Measurements from ENCODE around the gene CAPZB.

CAPZB gene

DNA sequence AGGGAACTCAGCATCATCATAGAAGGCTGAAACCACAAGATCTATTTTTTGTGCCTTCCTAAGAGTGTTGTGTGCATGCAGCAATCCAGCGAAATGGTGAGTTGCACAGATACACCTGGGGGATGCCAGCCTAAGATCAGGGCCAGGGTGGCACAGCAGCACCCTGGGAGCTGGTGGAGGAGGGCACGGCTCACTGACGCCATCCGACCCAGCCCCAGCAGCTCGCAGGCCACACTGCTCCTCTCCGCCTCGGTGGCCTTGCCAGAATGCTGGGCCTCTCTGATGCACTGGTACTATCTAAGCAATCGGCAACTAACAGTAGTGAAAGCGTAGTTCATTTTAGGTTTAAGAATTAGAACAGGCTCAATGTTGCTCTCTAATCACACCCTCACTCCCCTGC lies 37.8 kb downstream of the CAPZB start:
- DNase-seq: no peak

DNA sequence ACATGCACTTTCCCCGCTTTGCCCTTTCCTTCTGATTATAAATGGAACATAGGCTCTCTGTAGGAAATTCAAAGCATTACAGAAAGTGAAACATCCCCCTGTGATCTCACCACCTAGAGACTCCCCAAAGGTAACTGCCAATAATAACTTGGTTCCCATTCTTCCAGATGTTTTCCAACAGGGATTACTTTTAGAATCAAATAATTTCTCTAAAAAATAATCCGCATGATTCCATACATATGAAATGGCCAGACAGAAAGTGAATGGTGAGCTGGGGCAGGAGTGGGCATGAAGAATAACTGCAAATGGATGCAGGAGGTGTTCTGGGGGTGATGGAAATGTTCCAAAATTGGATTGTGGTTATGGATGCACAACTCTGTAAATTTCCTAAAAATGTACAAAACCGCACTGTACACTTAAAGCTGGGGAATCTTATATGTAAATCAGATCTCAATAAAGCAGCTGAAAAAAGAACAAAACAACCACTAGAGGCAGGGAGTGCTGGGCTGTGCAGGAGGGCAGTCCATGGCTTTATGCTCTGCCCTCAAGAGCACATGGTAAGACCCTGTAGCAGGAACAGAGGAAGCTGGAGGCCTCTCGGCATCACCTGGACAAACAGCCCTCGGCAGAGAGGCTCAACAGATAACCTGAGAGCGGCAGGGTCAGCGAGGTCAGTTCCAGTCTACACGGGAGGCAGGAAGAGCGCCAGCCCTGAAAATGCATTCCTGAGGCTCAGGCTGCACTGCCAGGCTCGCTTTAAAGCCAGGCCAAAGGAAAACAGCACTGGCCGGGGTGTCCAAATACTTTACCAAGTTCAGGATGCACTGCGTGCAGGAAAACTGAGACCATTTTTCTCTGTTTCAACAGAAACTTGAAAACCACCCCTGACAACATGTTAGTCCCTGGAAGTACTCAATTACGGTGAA lies 39.7 kb downstream of the CAPZB start:
- no peak for DNase-seq

DNA sequence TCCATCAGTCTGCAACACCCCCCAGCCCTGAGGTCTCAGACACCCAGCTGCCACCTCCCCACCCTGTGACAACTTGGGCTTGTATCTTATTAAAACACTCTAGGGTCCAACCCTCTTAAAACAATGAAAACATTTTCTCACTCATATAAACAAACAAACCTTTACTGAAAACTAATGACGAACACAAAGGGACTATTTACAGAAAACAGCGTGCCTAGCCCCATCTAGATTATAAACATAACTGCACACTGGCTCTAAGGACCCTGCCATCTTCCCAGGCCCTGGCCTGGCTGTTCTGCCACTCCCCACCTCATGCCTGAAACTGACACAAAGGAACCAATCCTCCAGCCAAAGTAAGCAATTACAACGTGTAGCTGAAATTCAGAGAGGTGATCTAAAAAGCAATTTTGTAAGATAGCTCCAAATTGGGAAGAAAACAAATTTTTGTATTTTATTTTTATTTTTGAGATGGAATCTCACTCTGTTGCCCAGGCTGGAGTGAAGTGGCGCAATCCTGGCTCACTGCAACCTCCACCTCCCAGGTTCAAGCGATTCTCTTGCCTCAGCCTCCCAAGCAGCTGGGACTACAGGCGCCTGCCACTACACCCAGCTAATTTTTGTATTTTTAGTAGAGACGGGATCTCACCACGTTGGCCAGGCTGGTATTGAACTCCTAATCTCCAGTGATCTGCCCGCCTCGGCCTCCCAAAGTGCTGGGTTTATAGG lies 40.9 kb downstream of the CAPZB start:
- DNase-seq: no peak

DNA sequence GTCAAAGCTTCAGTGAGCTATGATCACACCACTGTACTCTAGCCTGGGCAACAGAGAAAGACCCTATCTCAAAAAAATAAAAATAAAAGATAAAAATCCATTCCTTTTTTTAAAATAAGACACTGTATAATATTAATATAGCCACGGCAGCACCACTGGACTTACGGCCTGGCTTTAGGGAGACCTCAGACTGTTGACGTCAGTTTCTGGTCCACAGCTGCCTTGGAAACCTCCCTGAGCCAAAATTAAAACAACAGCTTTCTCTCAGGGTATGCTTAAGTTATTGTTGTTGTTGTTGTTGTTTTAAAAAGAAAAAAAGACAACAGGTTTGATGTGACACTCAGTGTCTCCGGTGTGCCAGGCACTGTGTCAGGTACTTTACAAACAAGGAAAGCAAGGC lies 42.0 kb downstream of the CAPZB start:
- no peak for DNase-seq

DNA sequence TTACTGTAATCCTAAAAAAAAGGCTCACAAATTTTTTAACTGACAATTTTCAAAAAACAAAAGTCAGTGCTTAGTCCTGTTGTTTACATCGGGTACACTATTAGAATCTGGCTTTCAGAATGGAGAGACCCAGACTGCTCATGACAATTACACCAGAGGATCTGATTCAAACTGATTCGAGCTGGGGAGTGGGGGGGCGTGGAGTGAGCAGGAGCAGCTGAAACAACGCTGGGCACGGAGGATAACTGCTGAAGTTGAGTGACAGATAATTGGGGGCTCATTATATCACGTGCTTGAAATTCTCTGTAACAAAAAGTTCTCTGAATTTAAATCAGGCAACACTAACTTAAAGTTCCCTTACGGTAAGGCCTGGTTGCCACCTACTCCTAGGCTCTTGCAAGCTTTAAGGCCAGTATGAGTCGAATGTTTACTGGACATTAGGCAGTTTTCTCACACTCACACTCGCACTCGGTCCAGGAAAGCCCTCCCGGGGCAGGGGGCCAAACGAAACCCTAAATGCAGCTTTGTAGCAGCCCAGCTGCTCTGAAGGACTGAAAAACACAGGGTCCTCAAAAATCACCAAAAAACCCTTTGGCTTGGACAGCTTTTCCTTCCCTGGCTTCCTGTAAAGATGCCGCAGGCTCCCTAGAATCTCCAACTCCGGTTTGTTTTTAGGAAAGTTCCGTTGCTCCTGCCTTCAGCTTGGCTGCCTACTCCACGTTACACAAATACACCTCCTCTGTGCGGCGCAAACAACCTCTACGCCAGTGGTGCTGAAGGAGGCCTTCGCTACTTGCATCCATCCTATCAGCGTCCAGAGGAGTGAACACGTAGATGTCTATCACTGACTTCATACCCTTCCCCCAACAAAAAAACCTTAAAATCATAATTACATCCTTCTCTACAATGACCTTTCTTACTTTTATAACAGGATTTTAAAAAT lies 42.9 kb downstream of the CAPZB start:
- no peak for DNase-seq

DNA sequence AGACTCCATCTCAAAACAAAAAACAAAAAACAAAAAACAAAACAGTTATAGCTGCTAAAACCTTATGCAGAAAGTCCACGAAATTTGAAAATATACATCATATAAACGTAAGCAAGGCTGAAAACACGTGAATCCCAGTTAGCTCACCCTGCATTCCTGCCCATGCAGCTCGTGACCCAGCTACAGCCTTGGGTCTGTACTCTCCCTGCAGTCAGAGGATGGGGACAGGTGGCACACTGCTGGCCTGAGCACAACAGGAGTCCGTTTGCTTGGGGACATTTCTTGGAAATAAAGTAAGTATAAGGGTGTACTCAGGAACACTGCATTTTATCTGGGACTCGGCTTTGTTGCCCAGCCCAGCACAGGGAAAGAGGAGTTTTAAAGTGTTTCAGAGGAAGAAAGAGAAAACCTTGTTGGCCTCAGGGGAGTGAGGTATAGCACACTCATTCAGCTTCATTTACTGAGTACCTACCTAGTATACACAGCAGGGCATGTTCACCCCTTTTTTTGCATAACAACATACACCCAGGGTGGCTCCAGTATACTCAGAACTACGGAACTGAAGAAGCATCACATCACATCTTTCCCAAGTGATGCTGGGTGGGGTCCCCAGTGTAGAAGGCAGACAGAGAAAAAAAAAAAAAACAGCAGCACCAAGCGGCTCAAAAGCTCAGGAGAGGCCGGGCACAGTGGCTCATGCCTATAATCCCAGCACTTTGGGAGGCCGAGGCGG lies 44.1 kb downstream of the CAPZB start:
- DNase-seq: no peak

DNA sequence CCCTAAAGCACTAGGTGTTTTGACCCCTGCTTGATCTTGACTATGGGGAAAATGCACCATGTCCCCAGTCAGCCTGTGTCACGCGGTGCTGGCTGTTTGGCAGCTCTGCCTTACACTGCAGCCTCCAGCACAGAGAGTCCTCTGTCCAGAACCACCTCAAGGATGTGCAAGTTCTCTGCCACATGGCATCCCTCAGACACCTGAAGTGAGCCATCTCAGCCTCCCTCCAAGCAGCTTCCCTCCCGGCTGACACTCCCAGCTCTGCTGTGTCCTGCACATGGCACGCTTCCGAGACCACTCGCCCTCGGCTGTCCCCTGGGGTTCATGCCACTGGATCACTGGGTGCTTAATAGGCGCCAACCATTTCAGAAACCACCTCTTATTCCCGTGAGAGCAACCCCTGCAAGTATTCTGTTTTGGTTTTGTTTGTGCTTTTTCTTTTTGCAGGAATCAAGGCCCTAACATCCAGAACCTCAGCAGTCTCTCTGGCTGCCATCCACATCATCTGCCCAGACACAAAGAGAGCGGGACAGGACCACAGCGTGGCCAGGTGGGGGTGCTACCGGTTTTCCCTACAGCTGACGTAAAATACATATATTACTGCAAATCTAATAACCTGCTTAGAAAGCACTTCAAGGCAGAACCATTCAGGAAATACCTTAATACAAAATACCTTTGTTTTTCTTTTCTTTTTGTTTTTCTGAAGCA lies 45.7 kb downstream of the CAPZB start:
- DNase-seq: no peak

DNA sequence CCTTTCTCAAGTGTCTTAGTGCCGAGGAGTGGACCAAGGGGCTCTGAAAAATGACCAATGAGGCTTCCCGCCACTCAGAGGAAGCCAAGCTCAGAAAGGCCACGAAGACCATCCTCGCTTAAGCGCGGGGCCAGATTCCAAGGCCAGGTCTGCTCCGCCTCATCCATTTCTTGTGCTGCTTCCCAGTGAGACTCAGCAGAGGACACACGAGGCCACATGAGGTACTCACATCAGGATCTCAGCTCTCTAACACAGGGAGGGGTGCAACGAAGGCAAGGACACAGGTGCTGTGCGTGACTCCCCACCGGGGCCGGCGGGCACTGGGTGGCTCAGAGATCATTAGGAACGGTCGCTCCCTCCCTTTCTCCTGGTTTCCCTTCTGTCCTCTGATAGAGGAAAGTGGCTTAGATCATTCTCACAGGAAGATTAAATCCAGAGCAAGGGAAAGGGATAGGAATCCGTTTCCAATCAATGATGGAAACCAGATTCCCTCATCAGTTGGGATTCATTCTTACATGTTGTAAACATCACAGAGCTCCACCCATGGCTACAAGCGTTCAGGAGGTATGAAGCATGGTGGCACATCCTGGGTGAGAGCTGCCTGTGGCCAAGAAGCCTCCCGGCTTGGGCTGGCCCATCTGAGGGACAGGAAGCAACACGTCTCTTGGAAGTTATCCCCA lies 46.7 kb downstream of the CAPZB start:
- peak; percentile 28 for DNase-seq

DNA sequence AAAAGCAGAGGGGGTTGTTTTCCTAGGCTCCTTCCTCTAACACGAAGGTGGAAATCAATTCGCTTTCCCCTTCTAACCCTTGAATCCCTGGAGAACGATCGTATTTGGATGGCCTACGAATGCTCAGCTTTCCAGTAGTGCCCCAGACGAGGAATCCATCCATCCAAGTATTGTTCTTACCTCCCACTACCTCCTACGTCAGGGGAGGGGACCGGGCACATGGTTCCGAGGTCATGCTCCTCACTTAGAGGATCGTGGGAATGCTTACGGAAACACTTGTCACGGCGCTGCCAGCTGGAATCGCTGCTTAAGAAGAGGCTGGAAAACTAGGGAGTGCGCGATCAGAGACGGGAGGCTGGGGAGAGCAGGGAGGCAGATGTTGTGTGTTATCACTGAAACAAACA lies 47.4 kb downstream of the CAPZB start:
- DNase-seq: peak; percentile 36

DNA sequence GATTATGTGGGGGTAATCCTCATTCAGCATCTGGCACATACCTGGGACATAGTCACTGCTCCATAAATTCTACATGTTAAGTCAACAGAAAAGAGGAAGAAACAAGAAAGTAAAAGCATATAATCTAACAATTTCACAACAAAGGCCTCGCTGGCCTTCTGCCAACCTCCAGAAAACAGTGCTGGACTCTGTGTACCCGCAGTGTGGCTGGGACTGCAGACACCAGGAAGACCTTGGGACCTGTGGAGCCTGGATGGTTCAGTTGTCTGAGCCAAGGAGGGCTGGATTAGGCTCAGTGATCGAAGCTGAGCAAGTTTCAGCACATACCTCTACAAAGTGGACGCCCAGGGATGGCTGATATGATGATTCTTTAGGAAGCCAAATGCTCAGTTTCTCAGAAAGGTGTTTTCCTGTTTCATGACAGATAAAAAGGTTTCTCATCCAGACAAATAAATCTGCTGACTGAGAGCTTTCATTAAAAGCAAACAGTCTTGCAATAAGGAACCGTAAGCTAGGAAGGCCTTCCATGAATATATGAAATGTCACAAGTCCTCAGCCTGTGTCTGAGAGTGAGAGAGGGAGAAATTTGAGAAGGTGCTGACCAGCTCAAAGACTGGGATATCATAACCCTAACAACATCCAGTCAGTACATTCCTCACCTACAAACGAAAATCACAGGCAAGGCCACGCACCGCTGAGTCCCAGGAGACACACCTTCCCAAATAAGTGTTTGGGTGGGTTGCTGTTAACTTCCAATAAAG lies 48.4 kb downstream of the CAPZB start:
- peak; percentile 21 for DNase-seq

DNA sequence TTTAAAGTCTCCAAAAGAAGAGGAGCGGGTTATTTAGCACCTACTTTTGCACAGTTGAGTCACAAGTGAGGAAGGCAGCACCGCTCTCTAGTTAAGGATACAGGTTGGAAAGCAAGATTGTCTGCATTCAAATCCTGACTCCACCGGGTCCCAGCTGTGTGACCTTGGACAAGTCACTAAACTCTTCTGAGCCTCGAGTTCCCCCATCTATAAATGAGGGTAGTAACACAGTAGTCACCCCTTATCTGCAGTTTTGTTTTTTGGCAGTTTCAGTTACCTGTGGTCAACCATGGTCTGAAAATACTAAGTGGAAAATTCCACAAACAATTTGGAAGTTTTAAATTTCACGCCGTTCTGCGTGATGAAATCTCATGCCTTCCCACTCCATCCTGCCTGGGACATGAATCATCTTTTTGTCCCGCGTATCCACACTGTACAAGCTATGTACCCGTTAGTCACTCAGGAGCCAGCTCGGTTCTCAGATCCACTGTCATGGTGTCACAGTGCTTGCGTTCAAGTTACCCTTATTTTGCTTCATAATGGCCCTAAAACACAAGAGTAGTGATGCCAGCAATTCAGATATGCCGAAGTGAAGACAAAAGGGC lies 49.4 kb downstream of the CAPZB start:
- DNase-seq: peak; percentile 68

DNA sequence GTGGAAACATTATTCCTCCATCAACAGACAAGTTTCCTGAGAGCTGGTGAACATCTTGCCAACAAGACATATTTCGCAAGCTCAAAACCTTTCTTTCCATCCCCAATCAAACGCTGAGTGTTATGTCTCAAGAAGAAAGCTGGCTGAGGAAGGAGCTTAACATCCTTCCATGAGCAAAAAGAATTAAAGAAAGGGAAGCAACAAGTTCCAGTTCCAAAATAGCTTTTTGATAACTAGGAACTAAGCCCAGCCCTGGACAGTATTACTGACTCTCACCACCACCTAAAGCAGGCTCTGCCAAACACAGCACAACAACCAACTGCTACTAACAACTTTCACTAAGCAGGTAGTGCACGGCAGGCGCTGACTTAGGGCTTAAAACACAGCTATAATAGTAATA lies 50.2 kb downstream of the CAPZB start:
- peak; percentile 61 for DNase-seq

DNA sequence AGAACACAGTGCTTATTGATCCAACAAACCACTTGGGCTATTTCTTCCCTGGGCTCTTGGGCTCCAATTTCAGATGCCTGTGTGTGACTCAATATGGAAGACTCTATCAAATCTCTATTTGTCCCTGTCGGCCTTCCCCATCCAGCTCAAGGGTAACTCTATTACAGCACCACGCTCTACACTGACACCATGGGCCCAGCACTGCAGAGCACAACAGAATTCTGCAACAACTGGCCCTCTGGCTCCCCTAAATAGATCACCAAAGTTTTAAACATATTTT lies 51.7 kb downstream of the CAPZB start:
- peak; percentile 35 for DNase-seq

DNA sequence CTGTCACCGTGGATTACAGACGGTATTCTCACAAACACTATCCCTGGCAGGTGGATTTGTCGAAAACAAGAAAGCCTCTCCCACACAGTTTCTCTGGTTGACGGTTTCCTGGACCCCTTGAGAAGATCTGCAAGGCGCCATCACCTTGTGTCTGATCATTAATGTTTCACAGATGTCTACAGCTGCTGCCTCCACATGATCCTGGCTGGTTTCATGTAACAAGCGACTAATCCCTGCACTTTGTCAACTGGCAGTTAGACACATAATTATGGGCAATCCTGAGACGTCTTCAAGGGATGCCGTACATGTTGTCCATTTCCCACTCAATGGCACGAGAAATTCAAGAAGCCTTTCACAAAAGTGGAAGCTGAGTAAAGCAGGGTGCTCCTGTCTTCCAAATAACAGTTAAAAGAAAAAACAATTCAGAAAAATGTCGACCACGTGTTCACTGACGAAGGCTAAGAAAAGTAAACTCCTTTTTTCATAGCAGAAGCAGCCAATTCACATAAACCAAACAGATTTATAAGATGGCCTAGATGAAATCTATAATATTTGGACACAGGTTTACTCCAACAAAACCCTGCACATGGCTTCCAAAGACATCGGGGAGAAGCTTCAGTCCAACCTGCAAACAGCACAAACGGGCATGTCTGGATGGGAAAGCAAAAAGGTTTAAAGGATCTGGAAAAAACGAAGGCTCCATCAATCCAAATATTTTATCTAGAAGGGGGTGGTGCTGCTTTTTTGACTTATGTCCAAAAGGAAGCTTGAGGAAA lies 52.2 kb downstream of the CAPZB start:
- peak; percentile 33 for DNase-seq

DNA sequence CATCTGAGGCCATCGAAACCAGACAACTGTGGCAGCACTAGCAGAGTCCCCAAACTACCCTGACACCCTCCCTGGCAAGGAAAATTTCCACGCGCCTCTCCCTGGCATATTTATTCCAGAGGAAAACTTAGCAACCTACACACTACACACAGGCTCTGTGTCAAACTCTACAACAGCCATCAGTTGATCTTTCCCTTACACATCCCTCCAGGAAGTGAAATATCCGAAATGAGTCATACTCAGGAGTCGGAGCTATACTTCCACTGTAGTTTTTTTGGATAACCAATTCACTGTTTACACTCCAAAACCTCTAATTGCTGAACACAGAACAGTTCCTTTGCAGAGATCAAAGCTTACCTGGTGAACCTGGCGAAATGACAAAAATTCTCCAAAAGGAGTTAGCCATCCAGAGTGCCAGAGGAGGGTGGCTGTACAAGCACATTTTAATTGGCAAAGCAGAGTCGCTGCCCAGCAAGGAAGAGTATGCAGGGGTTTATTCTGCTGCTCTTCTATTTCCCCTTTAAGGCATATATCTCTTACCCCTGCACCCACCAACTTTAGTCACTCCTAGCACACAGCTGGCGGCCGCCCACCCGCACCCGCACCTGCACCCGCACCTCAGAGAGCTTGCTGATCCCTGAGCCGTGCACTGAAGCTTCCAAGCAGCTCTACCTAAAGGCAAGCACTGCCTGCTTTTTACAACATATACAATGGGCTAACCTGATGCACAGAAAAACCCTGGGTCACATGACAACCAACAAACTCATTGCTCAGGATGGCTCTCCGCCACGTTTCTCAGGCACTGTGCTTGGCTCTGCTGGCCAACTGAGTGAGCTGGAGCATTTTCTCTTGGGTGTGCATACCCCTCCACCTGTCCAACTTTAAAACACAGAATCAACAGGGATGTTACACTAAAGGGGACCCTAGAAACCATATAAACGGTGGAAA lies 54.9 kb downstream of the CAPZB start:
- peak; percentile 65 for DNase-seq

DNA sequence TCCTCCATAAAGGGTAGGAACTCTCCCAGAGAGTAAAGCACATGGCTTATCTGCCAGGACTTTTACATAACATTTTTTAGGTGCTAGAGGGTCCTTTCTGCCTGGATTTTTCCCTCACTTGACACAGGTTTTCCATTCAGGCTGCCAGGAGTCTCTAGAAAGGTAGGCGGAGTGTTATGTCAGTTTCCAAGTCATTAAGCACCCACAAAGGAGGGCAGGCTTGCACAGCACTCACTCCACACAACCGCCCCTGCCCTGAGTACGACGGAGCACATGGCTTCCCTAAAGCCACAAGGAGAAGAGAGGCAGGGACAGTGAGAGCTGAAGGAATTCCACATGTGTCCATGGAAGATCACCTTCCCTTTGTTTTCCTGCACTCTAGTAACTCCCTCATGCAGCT lies 55.7 kb downstream of the CAPZB start:
- no peak for DNase-seq

DNA sequence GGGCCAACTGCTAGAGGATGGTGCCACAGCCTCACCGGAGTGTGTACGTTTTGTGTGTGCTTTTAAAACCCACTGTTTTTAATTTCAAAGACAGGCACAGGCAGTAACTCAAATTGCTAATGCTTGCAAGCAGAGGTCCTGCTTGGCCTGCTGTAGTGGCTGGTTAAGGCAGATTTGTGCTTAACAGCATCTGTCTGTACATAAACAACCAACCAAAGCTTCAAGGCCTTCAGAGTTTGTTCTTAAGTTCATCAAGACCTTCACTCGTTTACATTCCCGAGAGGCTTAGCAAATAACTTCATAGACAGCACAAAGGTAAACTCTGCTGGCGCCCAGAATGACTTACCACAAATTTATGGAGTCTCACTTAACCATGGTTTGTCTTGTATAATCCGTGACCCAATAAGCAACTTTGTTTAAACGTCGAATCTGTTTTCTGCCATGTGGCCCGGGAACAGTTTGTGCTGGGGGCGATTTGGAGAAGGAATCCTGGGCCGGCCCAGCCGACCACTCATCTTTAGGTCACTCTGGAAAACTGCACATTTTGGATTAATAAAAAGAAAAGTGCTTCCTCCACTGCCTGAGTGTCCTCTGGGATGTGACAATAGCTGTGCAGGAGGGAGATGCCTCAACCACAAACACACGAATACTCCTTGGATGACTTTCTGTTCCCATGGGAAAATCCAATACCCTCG lies 58.1 kb downstream of the CAPZB start:
- peak; percentile 66 for DNase-seq
